Retinal pigment epithelial cell (primary cell): ENCODE results near the gene USP9Y.

Experiments
- DNase-seq: peaks from one replicate; pipeline ENCODE4 v3.0.0-alpha.2; 2010; ENCODE audit warnings: low read depth
- H3K4me3 ChIP-seq: 2 replicates; pipeline ENCODE4 v1.5.1; 2011; ENCODE audit warnings: mild to moderate bottlenecking, low read length, control low read depth, moderate library complexity
- TF ChIP-seq, protein P1 (sequence below): conservative IDR thresholded peaks from 2 replicates; pipeline ENCODE4 v1.5.1; 2011; ENCODE audit warnings: low read depth, low read length, control low read depth, inconsistent platforms

USP9Y gene

DNA sequence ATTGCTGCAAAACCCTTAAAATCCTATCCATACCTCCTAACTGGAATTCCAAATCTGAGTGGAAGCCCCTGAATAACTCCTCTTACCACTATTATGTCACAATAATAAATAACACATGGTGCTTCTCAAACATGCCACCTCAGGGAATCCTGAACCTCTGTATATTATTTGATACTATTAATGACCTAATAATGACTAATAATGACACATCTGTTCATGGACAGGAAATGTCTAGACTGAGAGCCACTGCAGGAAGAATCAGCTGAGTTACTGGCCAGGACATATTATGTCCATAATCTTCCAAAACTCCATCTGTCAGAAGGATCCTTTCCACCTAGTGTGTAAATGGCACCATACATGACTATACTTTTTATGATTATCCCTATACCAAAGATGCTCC is 195.9 kb downstream of the USP9Y start:
- no peak for DNase-seq
- TF ChIP-seq, protein P1, sequence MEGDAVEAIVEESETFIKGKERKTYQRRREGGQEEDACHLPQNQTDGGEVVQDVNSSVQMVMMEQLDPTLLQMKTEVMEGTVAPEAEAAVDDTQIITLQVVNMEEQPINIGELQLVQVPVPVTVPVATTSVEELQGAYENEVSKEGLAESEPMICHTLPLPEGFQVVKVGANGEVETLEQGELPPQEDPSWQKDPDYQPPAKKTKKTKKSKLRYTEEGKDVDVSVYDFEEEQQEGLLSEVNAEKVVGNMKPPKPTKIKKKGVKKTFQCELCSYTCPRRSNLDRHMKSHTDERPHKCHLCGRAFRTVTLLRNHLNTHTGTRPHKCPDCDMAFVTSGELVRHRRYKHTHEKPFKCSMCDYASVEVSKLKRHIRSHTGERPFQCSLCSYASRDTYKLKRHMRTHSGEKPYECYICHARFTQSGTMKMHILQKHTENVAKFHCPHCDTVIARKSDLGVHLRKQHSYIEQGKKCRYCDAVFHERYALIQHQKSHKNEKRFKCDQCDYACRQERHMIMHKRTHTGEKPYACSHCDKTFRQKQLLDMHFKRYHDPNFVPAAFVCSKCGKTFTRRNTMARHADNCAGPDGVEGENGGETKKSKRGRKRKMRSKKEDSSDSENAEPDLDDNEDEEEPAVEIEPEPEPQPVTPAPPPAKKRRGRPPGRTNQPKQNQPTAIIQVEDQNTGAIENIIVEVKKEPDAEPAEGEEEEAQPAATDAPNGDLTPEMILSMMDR = no peak
- H3K4me3 ChIP-seq = no peak overlapping the region

DNA sequence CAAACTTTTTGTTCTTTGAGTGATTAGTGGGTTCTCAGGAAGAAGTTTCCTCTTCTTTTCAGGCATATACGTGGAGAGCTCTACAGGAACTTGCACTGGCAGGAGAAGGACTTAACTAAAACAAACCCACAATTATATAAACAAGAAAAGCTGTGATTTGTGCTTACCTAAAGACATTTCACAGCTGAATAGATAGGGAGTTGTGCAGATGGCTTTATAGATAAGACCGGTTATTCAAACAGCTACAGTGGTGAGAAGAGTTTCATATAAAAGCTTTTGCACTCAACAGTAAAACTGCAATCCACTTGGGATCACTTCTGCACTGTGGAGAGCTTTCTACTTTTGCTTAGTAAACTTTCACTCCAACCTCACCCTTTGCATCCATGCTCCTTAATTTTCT is 197.6 kb downstream of the USP9Y start:
- H3K4me3 ChIP-seq = no peak overlapping the region
- TF ChIP-seq, protein P1 = no peak
- DNase-seq = no peak

DNA sequence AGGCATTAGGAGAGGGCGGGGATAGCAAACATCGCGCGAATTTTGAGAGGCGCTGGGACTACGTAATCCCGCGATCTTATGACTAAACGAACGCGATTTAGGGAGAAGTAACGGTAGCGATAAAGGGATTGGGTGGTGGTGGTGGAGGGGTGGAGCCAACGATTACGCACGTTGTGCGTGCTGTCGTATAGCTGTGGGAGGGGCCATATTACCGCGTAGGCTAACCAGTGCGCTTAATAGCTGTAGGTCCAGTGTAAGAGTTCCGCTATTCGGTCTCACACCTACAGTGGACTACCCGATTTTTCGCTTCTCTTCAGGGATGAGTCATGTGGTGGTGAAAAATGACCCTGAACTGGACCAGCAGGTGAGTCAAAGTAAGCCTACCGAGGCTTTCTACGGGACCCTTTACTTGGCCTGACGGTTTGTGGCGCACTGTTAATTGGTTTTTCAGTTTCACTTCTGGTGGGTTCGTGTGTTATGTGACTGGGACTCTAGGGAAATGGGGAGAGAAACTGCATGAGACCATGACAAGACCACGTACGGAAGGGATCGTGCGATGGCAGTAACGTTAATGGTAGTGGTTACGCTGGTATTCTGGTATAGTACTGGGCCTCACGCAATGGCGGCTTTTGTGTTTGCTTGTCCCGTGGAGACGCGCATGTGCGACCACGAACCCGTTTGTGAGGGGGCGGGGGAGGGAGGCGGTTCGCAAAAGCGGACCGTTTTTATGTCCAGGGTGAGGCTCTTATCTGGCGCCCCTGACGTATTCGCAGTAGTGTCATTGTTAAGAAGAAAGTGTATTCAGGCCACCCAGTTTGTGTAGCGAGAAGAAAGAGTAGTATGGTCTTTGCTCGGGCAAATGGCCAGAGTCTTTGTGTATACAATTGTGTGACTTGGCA is 203.8 kb downstream of the USP9Y start, which contains the start of gene DDX3Y:
Gene DDX3Y, plus strand, starts transcription at position 251 of the 899 bp plus-strand sequence. Its CDS starts 69 bp downstream, at position 320.
- TF ChIP-seq, protein P1 = no peak
- no peak for DNase-seq
- no peak within 1 kb of the TSS for H3K4me3 ChIP-seq

DNA sequence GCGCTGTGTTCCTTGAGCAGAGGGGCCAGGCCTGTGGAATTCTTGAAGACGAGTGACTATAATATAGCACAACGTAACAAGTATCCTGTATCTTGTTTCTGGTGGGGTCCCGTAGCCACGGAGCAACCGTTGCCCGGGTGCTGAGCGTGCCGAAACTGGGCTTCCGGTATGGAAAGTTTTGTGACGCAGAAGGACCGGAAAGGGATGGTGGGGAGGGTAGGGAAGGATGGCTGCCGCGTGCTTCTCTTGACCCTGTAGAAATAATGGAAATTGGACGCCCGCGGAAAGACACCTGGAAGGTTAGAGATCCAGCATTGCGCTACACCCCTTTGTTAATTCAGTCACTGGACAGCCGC is 204.5 kb downstream of the USP9Y start:
- DNase-seq = no peak
- no peak overlapping the region for H3K4me3 ChIP-seq
- TF ChIP-seq, protein P1 = no peak

DNA sequence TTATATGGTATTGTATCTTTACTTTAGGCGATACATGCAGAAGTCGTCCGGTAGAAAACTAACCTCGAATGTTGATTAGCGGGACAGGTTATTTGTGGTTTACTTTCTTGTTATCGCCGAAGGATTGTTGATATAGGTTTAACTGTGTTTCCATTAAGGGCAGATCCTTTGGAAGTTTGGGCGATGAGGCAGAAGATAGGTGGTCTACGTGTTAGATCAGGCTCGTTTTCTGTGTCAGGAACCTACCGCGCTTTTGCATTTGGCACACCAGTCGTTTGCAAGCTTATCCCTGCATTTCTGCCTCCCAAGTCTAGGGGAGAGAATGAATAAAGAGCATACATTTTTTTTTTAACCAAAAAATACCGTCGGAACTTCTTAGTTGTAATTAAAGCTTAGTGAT is 204.9 kb downstream of the USP9Y start:
- H3K4me3 ChIP-seq = no peak overlapping the region
- no peak for DNase-seq
- TF ChIP-seq, protein P1 = no peak
